Stimulated activated CD4-positive, alpha-beta T cell treated with anti-CD3 and anti-CD28 coated beads, Interleukin-1b, Interleukin-23, amount 100 ng/mL, for 24 hours (primary cell): Measurements from ENCODE around the gene SLC13A3.
"Not testable (repeated sequence)": the region's sequence is repeated elsewhere in the genome, so short reads cannot be mapped to it uniquely, and the experiment has no call there.

Experiments used
- DNase-seq, 4 experiments: peaks; one replicate each; pipeline ENCODE4 v3.0.0-alpha.2; 2020; ENCODE audit warnings: low read depth in 4 of 4, low spot score in 1 of 4

The SLC13A3 gene

DNA sequence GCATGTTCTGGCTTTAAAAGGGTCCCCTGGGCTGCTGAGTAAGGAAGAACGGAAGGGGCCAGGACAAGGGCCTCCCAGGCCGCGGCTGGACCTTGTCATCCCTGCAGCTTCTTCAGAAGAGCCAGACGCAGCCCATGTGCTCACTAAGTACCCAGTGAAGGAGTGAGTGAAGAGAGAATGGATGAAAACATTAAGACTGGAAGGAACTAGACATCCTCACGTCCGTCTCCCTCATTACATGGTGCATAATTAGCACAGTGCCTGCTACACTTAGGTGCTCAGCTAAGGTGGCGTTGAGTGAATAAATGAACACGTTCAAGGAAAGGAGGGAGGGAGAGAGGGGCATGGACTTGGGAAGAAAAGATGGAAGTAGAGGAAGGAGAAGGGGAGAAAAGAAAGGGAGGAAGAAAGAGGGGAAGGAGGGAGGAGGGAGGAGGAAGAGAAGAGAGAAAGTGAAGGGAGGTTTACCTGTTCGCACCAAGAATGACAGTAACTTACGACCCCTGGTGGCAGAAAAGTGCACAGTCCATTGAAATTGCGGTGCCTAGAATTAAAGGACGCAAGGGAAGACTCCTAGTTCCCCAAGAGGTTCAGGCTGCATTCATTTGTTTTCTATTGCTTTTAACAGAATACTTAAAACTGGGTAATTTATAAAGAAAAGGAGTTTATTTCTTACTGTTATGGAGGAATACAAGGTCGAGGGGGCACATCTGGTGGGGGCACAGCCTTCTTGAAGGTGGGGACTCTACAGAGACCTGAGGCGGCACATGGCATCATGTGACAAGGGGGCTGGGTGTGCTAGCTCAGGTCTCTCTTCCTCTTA lies 30.0 kb upstream of the SLC13A3 start:
- DNase-seq: peak; percentile 43 to 51 (median 50)

DNA sequence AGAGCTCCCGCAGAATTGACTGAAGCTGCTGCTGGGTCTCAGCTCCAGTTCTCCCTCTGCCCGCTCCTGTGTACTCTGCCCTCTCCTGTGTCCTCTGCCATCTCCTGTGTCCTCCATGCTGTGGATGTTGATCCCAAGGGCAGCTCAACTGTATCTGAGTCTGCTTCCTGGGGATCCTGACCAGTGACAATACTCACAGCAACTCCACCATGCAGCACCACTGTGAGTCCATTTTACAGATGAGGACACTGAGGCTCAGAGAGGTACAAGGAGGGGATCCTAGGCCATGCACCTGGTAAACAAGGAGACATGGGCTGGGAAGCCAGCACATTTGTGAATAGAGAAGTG lies 29.4 kb upstream of the SLC13A3 start:
- no peak for DNase-seq

DNA sequence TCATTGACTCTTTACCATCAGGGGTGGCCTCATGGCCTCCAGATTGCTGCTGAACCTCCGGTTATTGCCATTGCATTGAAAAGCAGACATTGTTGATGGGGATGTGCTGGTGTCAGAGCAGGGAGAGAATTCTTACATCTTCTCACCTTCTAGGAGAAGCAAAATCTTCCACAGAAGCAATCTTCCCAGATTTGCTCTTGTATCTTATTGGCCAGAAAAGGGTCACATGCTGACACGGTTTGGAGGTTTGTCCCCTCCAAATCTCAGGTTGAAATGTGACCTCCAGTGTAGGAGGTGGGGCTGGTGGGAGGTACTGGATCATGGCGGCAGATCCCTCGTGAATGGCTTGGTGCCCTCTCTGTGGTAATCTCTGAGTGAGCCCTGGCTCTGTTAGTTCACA lies 27.3 kb upstream of the SLC13A3 start:
- no peak for DNase-seq

DNA sequence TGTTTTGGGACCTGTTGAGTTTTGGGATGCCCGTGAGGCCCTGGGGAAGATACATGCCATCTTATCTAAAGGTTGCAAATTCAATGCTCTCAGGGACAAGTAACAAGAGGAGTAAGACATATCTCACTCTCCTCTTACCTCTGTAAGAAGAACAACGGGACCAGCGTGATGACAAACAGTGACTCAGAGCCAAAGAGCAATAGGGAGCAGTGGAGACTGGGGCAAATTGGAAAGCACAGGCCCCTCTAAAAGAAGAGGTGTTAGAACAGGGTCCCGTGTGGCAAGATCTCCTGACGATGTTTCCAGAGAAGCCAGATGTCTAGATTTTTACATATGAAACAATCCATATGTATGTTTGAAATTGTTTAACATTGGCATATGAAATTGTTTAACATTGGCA lies 26.3 kb upstream of the SLC13A3 start:
- no peak for DNase-seq

DNA sequence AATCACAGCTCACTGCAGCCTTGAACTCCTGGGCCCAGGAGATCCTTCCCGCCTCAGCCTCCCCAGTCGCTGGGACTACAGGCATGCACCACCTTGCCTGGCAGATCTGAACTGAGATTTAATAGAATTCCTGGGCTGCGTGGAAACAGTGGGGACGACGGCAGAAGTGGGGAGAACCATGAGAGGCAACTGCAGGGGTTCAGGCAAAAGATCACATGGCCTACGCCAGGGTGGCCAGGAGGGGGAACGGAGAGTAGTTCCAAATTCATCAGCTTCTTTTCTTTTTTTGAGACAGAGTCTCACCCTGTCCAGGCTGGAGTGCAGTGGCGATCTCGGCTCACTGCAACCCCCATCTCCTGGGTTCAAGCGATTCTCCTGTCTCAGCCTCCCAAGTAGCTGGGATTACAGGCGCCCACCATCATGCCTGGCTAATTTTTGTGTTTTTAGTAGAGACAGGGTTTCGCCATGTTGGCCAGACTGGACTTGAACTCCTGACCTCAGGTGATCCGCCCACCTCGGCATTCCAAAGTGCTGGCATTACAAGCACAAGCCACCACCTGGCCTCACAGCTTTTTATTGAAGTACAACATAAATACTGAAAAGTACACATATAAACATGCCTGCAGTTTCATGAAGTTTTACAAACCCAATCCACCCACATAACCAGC lies 25.5 kb upstream of the SLC13A3 start:
- DNase-seq: not testable (repeated sequence)

DNA sequence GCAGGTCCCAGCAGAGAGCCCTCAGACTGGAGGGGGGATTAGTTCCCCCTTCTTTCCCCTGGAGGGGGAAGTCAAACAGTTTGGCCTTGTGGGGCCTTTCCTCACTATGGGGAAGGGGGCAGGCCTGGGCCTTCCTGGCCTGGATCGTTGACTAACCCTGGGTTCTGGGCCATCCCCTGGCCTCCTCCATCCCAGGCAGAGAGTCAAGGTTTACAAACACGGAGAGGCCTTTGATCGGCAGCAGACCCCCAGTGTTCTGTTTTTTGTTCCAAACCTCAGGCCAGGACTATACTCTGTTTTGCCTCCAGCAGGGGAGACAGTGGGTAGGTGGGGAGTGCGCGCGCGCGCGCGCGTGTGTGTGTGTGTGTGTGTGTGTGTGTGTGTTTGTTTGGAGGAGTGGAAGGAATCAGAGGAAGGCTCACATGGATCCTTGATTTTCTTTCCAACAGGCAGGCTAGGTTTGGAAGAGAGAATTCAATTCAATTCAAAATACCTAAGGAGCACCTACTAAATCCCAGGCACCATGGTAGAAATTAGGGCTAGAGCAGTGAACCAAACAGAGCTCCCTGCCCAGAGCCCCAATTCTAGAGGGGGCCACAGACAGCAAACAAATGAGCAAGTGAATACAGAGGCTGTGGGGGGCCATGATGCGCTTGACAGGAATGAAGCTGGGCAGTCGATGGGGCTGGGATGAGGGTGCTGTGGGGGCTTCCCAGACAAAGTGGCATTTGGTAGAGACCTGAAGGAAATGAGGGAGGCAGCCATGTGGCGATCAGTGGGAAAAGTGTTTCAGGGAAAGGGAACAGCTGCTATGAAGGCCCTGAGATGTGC lies 23.2 kb upstream of the SLC13A3 start:
- DNase-seq: no peak

DNA sequence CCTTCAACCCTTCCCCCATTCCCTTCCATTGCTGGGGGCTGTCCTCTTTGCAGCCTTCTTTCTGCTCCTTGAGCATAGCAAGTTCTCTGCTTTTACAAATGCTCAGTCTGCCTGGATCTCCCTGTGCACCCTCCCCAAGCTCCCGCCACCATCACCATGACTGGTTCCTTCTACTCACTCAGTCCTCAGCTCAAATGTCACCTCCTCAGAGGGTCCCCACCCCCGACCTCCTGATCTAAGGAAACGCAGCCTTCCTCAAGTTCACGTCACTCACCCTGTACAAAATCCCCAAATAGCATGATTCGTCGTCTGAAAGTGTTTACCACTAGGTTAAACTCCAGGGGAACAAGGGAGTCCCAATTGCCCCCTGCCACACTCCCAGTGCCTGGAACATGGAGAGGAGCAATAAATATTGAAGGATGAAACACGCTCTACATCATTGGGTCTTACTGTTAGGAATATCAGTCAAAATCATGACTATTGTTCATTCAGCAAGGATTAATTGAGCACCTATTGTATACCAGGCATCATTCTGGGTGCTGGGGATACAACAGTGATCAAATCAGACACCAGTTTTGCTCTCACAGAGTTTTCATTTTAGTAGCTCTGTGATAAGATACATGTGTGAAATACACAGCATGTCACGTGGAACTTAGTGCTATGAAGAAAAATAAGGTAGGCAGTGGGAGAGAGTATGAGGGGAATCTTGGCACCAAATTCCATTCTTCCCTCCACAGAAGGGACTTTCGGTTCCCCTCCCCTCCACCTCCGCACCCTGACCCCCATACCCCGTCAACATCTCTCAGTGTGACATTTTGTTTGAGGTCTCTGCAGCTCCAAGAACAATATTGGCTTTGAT lies 22.4 kb upstream of the SLC13A3 start:
- DNase-seq: no peak

DNA sequence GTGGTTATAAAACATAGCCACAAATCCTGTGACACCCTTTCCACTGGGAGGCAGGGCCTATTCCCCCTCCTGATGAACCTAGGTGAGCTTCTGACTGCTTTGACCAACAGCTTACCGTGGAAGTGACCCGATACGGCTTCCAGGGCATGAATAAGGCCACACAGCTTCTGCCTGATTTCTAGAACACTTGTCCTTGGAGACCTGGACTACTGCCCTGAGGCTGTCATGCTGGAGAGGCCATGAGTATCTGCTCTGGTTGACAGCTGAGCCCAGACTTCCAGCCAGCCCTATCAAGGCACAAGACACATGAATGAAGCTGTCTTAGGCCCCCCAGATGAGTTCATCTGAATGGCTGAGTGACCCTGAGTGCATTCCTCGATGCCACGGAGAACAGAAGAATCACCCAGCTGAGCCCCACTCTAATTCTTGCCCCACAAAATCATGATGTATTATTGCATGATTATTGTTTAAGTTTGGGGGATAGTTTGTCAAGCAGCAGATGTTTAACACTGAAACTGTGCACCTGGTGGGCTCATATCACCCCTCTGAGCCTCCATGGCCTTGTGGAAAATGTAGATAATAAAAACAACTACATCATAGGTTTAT lies 21.4 kb upstream of the SLC13A3 start:
- DNase-seq: no peak

DNA sequence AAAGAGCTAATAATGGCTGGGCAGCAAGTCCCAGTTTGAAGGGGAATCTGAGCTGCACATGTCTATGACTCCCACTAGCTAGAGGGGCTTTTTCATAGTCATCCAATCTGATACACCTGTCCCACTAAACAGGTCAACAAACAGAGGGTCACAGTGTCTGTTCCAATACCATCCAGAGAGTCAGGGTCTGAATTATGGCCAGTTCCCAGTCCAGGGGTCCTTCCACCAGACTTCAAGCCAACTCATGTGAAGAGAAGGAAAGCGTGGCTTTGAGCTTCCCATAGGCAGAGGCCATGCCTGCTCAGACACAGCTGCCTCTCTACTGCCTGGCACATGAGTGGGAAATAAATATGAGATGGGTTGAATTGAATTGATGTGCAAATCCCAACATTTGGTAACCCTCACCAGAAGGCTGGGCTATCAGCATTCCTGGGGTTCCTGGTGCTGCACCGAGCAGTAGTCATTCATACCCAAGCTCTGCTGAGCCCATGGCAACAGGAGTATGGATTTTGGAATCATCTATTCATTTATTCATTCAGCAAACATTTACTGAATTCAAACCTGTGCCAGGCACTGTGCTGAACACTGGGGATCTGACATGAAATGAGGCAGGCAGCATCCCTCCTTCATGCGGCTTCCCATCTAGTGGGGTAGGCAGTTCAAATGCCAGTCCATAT lies 20.7 kb upstream of the SLC13A3 start:
- no peak for DNase-seq

DNA sequence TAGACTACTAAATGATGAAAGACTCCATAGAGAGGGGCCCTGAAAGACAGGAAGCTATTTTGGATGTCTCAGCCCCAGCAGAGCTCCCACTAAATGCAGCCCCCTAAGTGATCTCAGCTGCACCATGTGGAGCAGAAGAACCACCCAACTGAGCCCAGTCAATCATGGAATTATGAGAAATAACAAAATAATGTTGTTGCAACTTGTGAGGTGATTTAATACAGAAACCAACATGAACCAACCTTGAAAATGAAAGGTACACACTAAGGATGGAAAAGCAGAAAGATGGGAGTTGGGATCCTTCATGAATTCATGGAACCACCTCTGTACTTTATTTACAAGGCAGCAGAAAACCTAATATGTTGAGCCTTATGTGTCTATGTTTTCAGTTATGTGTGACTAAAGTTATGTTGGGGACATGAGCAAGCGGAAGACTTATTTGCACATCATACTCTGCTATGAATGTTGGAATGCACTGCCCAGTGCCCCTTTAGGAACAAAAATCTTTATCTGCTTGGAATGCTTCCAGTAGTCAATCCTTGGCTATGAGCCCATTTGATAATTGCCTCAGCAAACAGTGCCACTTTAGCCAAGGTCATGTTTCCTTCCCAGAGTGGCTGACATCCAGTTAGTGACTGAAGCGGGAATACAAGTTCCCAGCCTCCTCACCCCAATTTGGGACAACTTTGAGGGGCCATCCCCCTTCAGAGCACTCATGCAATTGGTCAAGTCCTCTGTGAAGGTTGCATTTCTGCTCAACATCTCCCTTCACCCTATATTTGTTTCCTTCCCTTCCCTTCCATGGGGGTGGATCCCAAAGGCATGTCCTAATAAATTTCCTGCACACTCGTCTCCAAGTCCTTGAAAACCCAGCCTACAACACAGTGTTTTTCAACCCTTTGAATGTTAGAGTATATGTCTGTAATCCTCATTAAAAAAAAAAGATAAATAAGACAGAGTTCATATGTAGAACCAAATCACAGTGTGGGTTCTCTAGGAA lies 19.6 kb upstream of the SLC13A3 start:
- no peak for DNase-seq

DNA sequence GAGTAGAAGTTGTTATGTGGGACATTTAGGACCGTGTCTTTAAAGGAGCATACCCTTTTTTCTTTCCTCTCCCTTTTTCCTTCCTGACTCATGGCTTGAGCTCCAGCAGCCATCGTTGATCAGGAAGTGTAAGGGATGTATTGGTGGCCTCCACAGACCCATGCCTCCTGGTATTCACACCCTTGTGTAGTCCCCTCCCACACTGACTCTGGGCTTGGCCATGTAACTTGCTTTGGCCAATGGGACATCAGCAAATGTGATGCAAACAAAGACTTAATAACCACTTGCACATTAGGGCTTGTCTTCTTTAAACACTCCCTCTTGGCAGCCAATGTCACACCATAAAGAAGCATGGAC lies 18.9 kb upstream of the SLC13A3 start:
- no peak for DNase-seq

DNA sequence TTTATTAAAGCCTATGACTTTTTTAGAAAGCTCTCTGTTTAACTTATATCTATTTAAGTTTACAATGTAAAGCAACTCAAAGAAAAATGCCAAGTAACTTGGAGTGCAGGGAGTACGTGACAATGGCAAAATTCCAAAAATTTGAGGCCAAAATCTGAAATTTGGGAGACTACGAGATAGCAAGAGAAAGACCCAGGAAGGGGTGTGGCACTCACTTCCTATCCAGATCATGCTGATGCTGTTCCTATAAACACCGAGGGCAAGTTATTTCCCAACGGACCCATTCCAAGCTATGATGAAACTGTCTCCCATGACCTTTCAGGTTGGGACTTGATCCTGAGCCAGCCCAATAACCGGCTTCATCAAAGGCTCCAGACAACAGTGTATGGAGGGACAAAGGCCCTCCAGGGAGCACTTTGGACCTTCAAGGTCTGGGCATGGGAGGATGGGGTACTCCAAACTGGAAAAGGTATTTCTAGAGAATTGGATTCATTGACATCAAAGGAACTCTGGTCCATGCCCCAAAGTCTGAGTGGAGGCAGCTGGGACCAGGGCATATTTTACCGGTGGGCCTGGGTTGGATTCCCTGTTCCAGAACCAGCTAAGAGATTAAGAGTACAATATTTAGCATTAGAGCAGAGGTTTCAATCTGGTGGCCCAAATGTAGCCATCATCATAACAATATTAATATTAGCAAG lies 15.7 kb upstream of the SLC13A3 start:
- no peak for DNase-seq

DNA sequence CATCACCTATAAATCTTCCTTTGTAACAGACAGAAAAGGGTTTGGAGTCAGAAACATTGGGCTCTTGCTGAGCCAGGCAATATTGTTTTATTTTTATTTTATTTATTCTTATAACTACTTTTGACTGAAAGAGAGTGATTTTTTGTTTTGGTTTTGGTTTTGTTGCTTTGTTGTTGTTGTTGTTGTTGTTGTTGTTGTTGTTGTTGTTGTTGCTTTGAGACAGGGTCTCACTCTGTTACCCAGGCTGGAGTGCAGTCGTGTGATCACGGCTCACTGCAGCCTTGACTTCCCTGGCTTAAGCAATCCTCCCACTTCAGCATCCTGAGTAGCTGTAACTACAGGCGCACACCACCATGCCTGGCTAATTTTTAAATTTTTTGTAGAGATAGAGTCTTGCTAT lies 15.0 kb upstream of the SLC13A3 start:
- DNase-seq: no peak

DNA sequence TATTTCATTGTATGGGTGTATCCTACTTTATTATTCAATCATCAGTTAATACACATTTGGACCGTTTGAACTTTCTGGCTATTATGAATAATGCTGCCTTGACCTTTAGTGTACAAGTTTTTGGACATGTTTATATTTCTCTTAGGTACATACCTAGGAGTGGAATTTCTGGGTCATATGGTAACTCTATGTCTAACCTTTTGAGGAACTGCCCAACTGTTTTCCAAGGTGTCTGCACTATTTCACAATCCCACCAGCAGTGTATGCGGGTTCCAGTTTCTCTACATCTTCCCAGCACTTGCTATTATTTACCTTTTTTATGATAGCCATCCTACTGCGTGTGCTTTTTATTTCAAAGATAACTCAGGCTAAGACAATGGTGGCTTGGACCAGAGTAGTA lies 14.3 kb upstream of the SLC13A3 start:
- no peak for DNase-seq

DNA sequence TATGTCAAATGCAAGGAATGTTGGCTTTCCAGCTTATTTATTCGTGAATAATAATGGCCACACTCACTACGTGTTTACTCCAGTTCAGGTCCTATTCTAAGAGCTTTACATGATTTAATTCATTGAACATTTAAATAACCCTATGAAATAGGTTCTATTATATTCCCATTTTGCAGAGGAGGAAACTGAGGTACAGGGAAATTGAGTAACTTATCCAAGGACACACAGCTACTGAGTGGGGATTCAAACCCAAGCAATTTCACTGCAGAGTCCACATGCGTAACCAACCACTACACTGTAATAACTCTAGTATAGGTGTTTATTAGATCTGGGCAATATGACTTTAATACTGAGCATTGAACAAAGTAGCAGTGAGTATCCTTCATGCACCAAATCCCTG lies 12.3 kb upstream of the SLC13A3 start:
- DNase-seq: no peak

DNA sequence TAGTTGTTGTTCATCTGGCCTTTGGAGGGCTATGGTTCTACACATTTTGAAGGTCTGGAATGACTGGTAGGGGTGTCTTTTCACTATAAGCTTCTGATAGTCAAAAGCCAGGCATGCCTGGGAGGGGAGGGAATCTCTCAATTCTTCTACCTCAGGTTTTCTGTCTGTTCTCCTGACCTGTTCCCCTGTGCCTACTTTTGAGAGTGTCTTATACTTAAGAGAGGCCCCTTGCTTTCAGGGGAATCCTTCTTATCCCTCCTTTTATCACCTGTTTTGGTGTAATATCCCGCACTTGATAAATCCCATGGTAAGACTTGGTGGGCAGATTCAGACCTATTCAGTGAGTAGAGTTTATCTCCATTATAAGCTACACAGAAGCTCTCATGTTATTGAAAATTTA lies 10.4 kb upstream of the SLC13A3 start:
- DNase-seq: no peak

DNA sequence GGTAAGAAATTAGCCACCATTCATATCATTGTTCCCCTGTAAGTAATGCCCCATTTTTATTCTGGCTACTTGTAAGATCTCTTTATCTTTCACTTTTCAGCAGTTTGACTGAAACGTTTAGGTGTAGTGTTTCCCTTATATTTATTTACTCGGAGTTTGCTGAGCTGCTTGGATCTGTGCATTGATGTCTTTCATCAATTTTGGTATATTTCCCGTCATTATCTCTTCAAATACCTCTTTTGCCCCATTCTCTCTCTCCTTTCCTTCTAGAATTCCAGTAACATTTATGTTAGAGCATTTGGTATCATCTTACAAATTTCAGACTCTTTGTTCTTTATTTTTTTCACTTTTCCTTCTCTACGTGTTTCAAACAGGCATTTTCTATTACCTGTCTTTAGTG lies 9.2 kb upstream of the SLC13A3 start:
- DNase-seq: no peak

DNA sequence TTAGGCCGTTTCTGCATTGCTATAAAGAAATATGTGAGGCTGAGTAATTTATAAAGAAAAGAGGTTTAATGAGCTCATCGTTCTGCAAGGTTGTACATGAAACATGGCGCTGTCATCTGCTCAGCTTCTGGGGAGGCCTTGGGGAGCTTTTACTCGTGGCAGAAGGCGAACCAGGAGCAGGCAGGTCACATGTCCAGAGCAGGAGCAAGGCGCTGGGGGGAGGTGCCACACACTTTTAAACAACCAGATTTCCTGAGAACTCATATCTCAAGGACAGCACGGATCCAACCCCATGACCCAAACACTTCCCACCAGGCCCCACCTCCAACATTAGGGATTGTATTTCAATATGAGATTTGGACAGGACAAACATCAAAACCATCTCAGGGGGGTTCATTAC lies 6.4 kb upstream of the SLC13A3 start:
- DNase-seq: no peak
